Endothelial cell of umbilical vein (primary cell): ENCODE measurements around the gene IFT27. TPM values are rescaled to one million over a fixed set of nuclear protein-coding genes. Genes with fewer than 3 reads are reported as not detected.

ENCODE experiments used
- BruUV-seq: library from RNA; stranded (reverse); fragments of 400-500 nt; replicated peaks from 2 replicates; lab custom pipeline; 2021; lab: Mats Ljungman, UMichigan
- CTCF ChIA-PET: fragments of 300-600, 350-600 bp; sonication (Branson Sonifier 250); formaldehyde crosslinking; loops from one replicate; lab custom pipeline; 2021; ENCODE audit warnings: antibody characterized with exemption, inconsistent platforms; lab: Charles Lee
- POLR2A ChIA-PET: fragments of 300-600, 350-600 bp; sonication (Branson Sonifier 250); formaldehyde crosslinking; loops from one replicate; lab custom pipeline; 2021; ENCODE audit warnings: antibody characterized with exemption, inconsistent platforms; lab: Charles Lee
- DNase-seq: peaks from one replicate; pipeline ENCODE4 v3.0.0-alpha.2; 2011; ENCODE audit warnings: low read depth, low spot score
- FAIRE-seq: peaks from 2 replicates; lab custom pipeline; 2011; peaks lifted over from hg19 to GRCh38; lab: Jason Lieb, UNC
- H2AFZ ChIP-seq: 2 replicates; pipeline ENCODE4 v1.6.0; 2012; ENCODE audit warnings: low read depth, low read length, control low read depth, inconsistent platforms
- H3K27ac ChIP-seq: 2 replicates; pipeline ENCODE4 v1.5.1; 2011; ENCODE audit warnings: low read depth, mild to moderate bottlenecking, control low read depth, low read length, moderate library complexity; ENCODE audit not compliant: insufficient read depth
- H3K27me3 ChIP-seq, 2 experiments: 2 replicates each; pipeline versions ENCODE4 v1.6.0 to v1.6.1; 2011; ENCODE audit warnings: low read length in 2 of 2, mixed read lengths in 1 of 2; ENCODE audit not compliant: control insufficient read depth in 2 of 2, insufficient read depth in 2 of 2
- H3K36me3 ChIP-seq, 2 experiments: 2 replicates in 1 of 2; 3 replicates in 1 of 2; pipeline ENCODE4 v1.5.1; 2011; ENCODE audit warnings: low read length in 2 of 2, mild to moderate bottlenecking in 1 of 2, moderate library complexity in 1 of 2; ENCODE audit not compliant: control insufficient read depth in 2 of 2, insufficient read depth in 2 of 2; ENCODE audit errors: extremely low read depth in 1 of 2
- H3K4me1 ChIP-seq: 3 replicates; pipeline ENCODE4 v1.5.1; 2011; ENCODE audit warnings: mild to moderate bottlenecking, low read length; ENCODE audit not compliant: control insufficient read depth, insufficient read depth; ENCODE audit errors: extremely low read depth
- H3K4me2 ChIP-seq: 2 replicates; pipeline ENCODE4 v1.6.1; 2011; ENCODE audit warnings: low read length, control low read depth, mixed read lengths; ENCODE audit not compliant: insufficient read depth
- H3K4me3 ChIP-seq, 3 experiments: fragments of 200-600 bp in 1 of 3; sonication (generic), shearing (Covaris generic) in 1 of 3; replicated peaks in 1 of 3; 2 replicates each; pipeline ENCODE4 v1.5.1; 2011 to 2016; ENCODE audit warnings: control low read depth in 3 of 3, low read length in 3 of 3, mild to moderate bottlenecking in 2 of 3, inconsistent platforms in 1 of 3, low read depth in 1 of 3, moderate library complexity in 1 of 3; ENCODE audit not compliant: insufficient read depth in 1 of 3
- H3K79me2 ChIP-seq: 2 replicates; pipeline ENCODE4 v1.6.0; 2012; ENCODE audit warnings: low read length, inconsistent platforms; ENCODE audit not compliant: control insufficient read depth, insufficient read depth
- H3K9ac ChIP-seq: replicated peaks from 2 replicates; pipeline ENCODE3; 2011; ENCODE audit warnings: low read length, control low read depth; ENCODE audit not compliant: insufficient read depth; ENCODE audit errors: extremely low read depth
- H3K9me1 ChIP-seq: replicated peaks from 3 replicates; pipeline ENCODE4 v1.6.0; 2011; ENCODE audit warnings: mild to moderate bottlenecking, low read length; ENCODE audit not compliant: control insufficient read depth, insufficient read depth; ENCODE audit errors: extremely low read depth
- H3K9me3 ChIP-seq: replicated peaks from 2 replicates; pipeline ENCODE4 v1.5.1; 2012; ENCODE audit warnings: low read length, inconsistent platforms; ENCODE audit not compliant: control insufficient read depth, insufficient read depth
- H4K20me1 ChIP-seq: replicated peaks from 2 replicates; pipeline ENCODE3; 2011; ENCODE audit warnings: mild to moderate bottlenecking, low read length; ENCODE audit not compliant: control insufficient read depth, insufficient read depth; ENCODE audit errors: extremely low read depth
- EZH2 ChIP-seq: IDR thresholded peaks from 2 replicates; pipeline ENCODE4 v1.6.1; 2012; ENCODE audit warnings: borderline replicate concordance, low read depth, mild to moderate bottlenecking, moderate library complexity, low read length, inconsistent platforms; ENCODE audit not compliant: severe bottlenecking
- FOS ChIP-seq: IDR thresholded peaks from 2 replicates; pipeline ENCODE4 v1.6.1; 2011; ENCODE audit warnings: mild to moderate bottlenecking, low read length, moderate library complexity, borderline replicate concordance; ENCODE audit not compliant: insufficient read depth
- JUN ChIP-seq: IDR thresholded peaks from 2 replicates; pipeline ENCODE4 v1.6.1; 2011; ENCODE audit warnings: borderline replicate concordance, low read depth; ENCODE audit not compliant: insufficient read length, insufficient read depth
- MAX ChIP-seq: IDR thresholded peaks from 2 replicates; pipeline ENCODE4 v1.6.1; 2011; ENCODE audit not compliant: insufficient read depth, insufficient read length
- MYC ChIP-seq: IDR thresholded peaks from one replicate; pipeline ENCODE4 v1.6.1; 2011; ENCODE audit warnings: mild to moderate bottlenecking, low read depth, low read length
- POLR2A ChIP-seq: IDR thresholded peaks from 2 replicates; pipeline ENCODE4 v1.6.1; 2012; ENCODE audit warnings: low read depth, mild to moderate bottlenecking, control low read depth, low read length
- POLR2AphosphoS5 ChIP-seq: IDR thresholded peaks from 2 replicates; pipeline ENCODE4 v1.6.1; 2012; ENCODE audit warnings: low read depth, mild to moderate bottlenecking, control low read depth, low read length, moderate library complexity; ENCODE audit not compliant: insufficient read depth
- dilution Hi-C: fragments of 300-500 bp; cut with MboI; formaldehyde crosslinking; loops from one replicate; pipeline ENCODE4 v1.15.0; 2019; ENCODE audit warnings: low sequenced_read_pairs; ENCODE audit not compliant: extremely low pct_ligation_motif_present
- intact Hi-C: fragments of 100-400 bp; cut with micrococcal nuclease; formaldehyde crosslinking; loops from one replicate; pipeline ENCODE4 v1.10.0; 2022
- polyA plus RNA-seq, 4 experiments: library from polyadenylated mRNA; depleted of rRNA in 3 of 4; stranded (reverse) in 3 of 4; unstranded in 1 of 4; fragments of >200 nt; gene quantifications; 2 replicates each; pipeline versions ENCODE4 v1.2.1 to v1.2.3, GENCODE V29; 2011 to 2012; ENCODE audit warnings: missing spikeins in 1 of 4
- total RNA-seq: library from RNA; stranded (reverse); gene quantifications from 2 replicates; pipeline ENCODE4 v1.2.3, GENCODE V29; 2021
- TF ChIP-seq, protein P1 (sequence below), 2 donors: IDR thresholded peaks; 1 replicate in 1 of 2; 2 replicates in 1 of 2; pipeline ENCODE4 v1.5.1; 2011; ENCODE audit warnings: low read length in 2 of 2, mild to moderate bottlenecking in 2 of 2, moderate library complexity in 2 of 2, control low read depth in 1 of 2, inconsistent platforms in 1 of 2, low read depth in 1 of 2; ENCODE audit not compliant: insufficient read depth in 1 of 2; ENCODE audit errors: extremely low read depth in 1 of 2

Gene IFT27
- total and polyA plus RNA-seq, 2 donors (not counting 3 experiments of a cell fraction or from before 2014, with no cell fraction given): 29.9 to 33.7 TPM

GRCh38 chr22:36795633-36796032 is 19.7 kb upstream of the IFT27 start:
- H3K4me1 ChIP-seq: no peaks in the 10 kb centered on the region
- FAIRE-seq: no peak
- DNase-seq: no peak
- no peak overlapping the region for H3K9ac ChIP-seq
- no peaks in the 10 kb centered on the region for H3K9me3 ChIP-seq
- H3K79me2 ChIP-seq: no peaks in the 10 kb centered on the region
- intact Hi-C loops (no loop called here), dilution Hi-C loops (no loop called here)
- TF ChIP-seq JUN (no peak), FOS (no peak), POLR2AphosphoS5 (no peak), POLR2A (no peak), EZH2 (no peak), MAX (no peak), MYC (no peak)
- TF ChIP-seq, protein P1, sequence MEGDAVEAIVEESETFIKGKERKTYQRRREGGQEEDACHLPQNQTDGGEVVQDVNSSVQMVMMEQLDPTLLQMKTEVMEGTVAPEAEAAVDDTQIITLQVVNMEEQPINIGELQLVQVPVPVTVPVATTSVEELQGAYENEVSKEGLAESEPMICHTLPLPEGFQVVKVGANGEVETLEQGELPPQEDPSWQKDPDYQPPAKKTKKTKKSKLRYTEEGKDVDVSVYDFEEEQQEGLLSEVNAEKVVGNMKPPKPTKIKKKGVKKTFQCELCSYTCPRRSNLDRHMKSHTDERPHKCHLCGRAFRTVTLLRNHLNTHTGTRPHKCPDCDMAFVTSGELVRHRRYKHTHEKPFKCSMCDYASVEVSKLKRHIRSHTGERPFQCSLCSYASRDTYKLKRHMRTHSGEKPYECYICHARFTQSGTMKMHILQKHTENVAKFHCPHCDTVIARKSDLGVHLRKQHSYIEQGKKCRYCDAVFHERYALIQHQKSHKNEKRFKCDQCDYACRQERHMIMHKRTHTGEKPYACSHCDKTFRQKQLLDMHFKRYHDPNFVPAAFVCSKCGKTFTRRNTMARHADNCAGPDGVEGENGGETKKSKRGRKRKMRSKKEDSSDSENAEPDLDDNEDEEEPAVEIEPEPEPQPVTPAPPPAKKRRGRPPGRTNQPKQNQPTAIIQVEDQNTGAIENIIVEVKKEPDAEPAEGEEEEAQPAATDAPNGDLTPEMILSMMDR (IDR thresholded peaks at IDR 0.05; ENCODE audit: extremely low read depth in 1 of 2, insufficient read depth in 1 of 2, low read depth in 1 of 2, low read length in 2 of 2): no peak
- H3K36me3 ChIP-seq: no peaks in the 10 kb centered on the region
- H4K20me1 ChIP-seq: no peaks in the 10 kb centered on the region
- peaks cover 9 to 17% of the 10 kb centered on the region in 2 experiments for H3K27me3 ChIP-seq
- H2AFZ ChIP-seq: no peak overlapping the region
- H3K9me1 ChIP-seq: no peaks in the 10 kb centered on the region
- BruUV-seq: no TSS peak
- no peak overlapping the region for H3K27ac ChIP-seq
- ChIA-PET CTCF (interaction anchor here (1.4 kb wide), 1 partner anchor 60 kb away, joined by 6 read pairs; no protein-coding TSS in a partner anchor), POLR2A (no interaction called here)
- no peak overlapping the region for H3K4me3 ChIP-seq
- no peak overlapping the region for H3K4me2 ChIP-seq
